Thoracic aorta (tissue), 2 donors: ENCODE data around the gene TSHZ2. TPM values are rescaled to one million over a fixed set of nuclear protein-coding genes. Genes with fewer than 3 reads are reported as not detected.

ENCODE experiments used
- ATAC-seq: fragments of 150-250 bp; one replicate; pipeline ENCODE4 v1.8.0; 2017; ENCODE audit warnings: low read depth; ENCODE audit not compliant: insufficient number of reproducible peaks, low FRiP score
- DNase-seq: peaks from one replicate; pipeline ENCODE4 v3.0.0-alpha.2; 2020; ENCODE audit warnings: low spot score
- H3K27ac ChIP-seq, 2 donors: fragments of 200-600 bp; sonication (generic); 1 replicate in 1 of 2; 2 replicates in 1 of 2; pipeline ENCODE4 v1.5.1; 2016; ENCODE audit warnings: mild to moderate bottlenecking in 2 of 2, moderate library complexity in 2 of 2
- H3K27me3 ChIP-seq: fragments of 200-600 bp; sonication (generic); replicated peaks from 2 replicates; pipeline ENCODE4 v1.6.0; 2016; ENCODE audit warnings: mild to moderate bottlenecking; ENCODE audit not compliant: insufficient read depth
- H3K36me3 ChIP-seq: fragments of 200-600 bp; sonication (generic); one replicate; pipeline ENCODE4 v1.5.1; 2016
- H3K4me1 ChIP-seq, 2 donors: fragments of 200-600 bp; sonication (generic); 1 replicate in 1 of 2; 2 replicates in 1 of 2; pipeline versions ENCODE4 v1.5.1 to v1.6.0; 2016; ENCODE audit warnings: low read depth in 2 of 2, mild to moderate bottlenecking in 1 of 2; ENCODE audit not compliant: control insufficient read depth in 1 of 2
- H3K4me3 ChIP-seq: fragments of 200-600 bp; sonication (generic); 2 replicates; pipeline ENCODE4 v1.5.1; 2016; ENCODE audit warnings: mild to moderate bottlenecking
- H3K9me3 ChIP-seq: fragments of 200-600 bp; sonication (generic); 2 replicates; pipeline ENCODE4 v1.5.1; 2016
- CTCF ChIP-seq: fragments of 200-600 bp; sonication (generic); IDR thresholded peaks from one replicate; pipeline ENCODE4 v1.5.1; 2019; ENCODE audit warnings: antibody characterized with exemption
- total RNA-seq, 2 donors: library from RNA; depleted of rRNA; stranded (reverse); fragments of >200 nt; gene quantifications; one replicate each; pipeline versions ENCODE4 v1.1.0 to v1.2.3, GENCODE V29; 2016

The TSHZ2 gene
- total RNA-seq, 2 donors from 2014 or later = 8.4 to 32.6 TPM

DNA sequence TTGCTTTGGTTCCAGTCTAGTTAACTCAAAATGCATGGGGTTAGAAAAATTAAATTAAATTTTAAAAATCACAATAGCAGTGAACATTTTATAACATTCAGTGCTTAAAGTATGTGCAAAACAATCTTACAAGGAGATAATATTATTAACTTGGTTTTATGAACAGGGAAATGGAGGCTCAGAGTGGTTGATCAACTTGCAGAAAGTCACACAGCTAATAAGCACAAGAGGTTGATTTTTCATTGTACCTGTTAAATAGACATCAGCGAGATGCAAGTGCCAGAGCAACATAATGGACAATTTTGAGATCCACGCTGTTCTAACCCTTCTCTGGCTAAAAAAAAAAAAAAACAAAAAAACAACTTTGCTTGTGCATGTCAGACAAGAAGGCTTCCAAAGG is 219.8 kb downstream of the TSHZ2 start:
- DNase-seq (no peak), ATAC-seq (no peak)
- Histone ChIP-seq H3K36me3 (no peaks in the 10 kb centered on the region), H3K4me3 (no peak overlapping the region), H3K27ac (no peak overlapping the region), H3K4me1 (no peaks in the 10 kb centered on the region), H3K9me3 (no peaks in the 10 kb centered on the region), H3K27me3 (no peaks in the 10 kb centered on the region)
- no peak for TF ChIP-seq CTCF

- TF ChIP-seq CTCF = no peak
- DNase-seq = no peak
- no peaks in the 10 kb centered on the region for H3K4me1 ChIP-seq
- no peak overlapping the region for H3K4me3 ChIP-seq
- H3K27me3 ChIP-seq = no peaks in the 10 kb centered on the region
- no peaks in the 10 kb centered on the region for H3K9me3 ChIP-seq
- H3K36me3 ChIP-seq = no peaks in the 10 kb centered on the region
- no peak for ATAC-seq
- H3K27ac ChIP-seq = no peak overlapping the region
Observed at GRCh38 chr20:53194306-53195290, 222.4 kb downstream of the TSHZ2 start.

DNA sequence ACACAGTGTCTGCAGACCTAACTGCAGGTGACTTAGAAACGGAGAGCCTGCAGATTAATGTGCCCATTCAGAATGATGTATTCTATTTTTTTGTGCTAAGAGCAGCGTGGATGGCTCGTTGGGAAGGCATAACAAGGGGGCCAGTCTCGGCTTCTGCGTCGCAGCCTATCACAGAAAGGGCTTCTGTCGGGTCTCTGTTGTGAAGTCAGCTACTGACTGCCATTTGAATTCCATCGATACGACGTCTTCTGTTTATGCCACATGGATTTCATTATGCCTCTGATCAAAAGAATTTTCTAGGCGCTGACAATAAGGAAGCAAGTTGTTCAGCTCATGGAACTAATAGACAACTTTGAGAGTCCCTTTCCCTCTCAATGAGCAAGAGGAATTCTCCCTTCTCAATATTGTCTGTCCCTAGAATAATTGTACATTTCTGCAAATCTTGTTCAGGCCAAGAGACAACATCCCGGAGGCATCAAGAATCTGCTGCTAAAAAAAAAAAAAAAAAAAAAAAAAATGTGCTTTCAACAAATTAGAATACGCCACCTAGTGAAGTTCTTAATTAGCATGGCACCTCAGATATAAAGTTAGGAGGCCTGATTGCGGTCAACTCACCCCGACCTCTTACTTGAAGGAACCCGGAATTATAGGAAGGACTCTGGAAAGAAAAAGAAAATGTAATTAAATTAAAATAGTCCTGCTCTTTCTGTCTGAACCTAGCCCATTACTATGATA is 223.9 kb downstream of the TSHZ2 start:
- DNase-seq = no peak
- H3K4me3 ChIP-seq = no peak overlapping the region
- H3K4me1 ChIP-seq = no peaks in the 10 kb centered on the region
- no peak for TF ChIP-seq CTCF
- no peak overlapping the region for H3K27ac ChIP-seq
- no peaks in the 10 kb centered on the region for H3K9me3 ChIP-seq
- no peaks in the 10 kb centered on the region for H3K36me3 ChIP-seq
- H3K27me3 ChIP-seq = no peaks in the 10 kb centered on the region
- no peak for ATAC-seq

DNA sequence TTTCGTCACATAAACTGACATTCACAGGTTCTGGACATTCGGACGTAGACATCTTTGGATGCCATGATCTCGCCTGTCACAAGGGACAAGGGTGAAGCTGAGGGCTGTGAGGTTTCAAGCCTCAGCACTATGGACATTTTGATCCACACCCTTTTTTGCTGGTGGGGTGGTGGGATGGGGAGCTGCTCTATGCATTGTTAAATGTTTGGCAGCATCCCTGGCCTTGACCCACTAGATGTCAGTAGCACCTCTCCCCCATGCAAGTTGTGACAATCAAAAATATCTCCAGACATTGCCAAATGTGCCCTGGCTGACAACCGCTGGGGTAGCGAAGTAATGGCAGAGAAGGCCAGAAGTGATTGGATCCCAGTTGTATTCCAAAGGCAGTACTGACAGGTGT is 229.4 kb downstream of the TSHZ2 start:
- no peaks in the 10 kb centered on the region for H3K36me3 ChIP-seq
- H3K4me3 ChIP-seq = no peak overlapping the region
- H3K27ac ChIP-seq = no peak overlapping the region
- ATAC-seq (no peak), DNase-seq (no peak)
- no peak for TF ChIP-seq CTCF
- H3K4me1 ChIP-seq = no peaks in the 10 kb centered on the region
- no peaks in the 10 kb centered on the region for H3K27me3 ChIP-seq
- H3K9me3 ChIP-seq = no peaks in the 10 kb centered on the region

DNA sequence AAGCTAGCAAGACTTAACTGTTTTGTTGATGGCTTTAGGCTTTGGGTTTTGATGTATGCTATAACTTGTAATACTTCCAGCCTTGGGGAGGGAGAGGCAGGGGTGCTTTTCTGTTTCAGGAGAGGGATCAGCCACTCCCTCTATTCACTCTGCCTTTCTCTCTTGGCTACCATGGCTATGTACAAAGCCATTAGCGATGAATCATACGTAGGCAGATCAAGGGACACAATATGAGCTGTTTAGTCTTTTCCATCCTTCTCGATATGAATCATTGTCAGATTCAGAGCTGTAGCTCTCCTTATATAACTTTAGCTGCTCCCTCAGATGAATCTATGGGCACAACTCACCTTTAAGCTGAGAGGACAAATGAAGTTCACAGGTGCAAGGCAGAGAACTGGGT is 230.6 kb downstream of the TSHZ2 start:
- Histone ChIP-seq H3K27ac (no peak overlapping the region), H3K9me3 (no peaks in the 10 kb centered on the region), H3K4me1 (no peaks in the 10 kb centered on the region), H3K4me3 (no peak overlapping the region), H3K36me3 (no peaks in the 10 kb centered on the region), H3K27me3 (no peaks in the 10 kb centered on the region)
- TF ChIP-seq CTCF = no peak
- DNase-seq (no peak), ATAC-seq (no peak)
